A549 (cell line): ENCODE measurements around the gene OPCML. TPM values are rescaled to one million over a fixed set of nuclear protein-coding genes. Genes with fewer than 3 reads are reported as not detected.

Source experiments
- ATAC-seq, 2 experiments: fragments of 200-7000 bp in 1 of 2; fragments of >200 bp in 1 of 2; cut with Nextera tagmentation in 1 of 2; cut with Tn5 transposase in 1 of 2; 3 replicates each; pipeline versions ENCODE4 v1.8.0 to v1.9.1; 2018 to 2020; ENCODE audit warnings: mild to moderate bottlenecking in 1 of 2, moderate library complexity in 1 of 2
- CTCF ChIA-PET: fragments of 300-600 bp; sonication (Branson Sonifier 250); formaldehyde crosslinking; extraction: SDS; loops from one replicate; lab custom pipeline; 2021; ENCODE audit warnings: antibody characterized with exemption, inconsistent platforms; lab: Yijun Ruan, JAX
- POLR2A ChIA-PET: fragments of 350-600 bp; formaldehyde crosslinking; extraction: SDS; loops from one replicate; lab custom pipeline; 2021; ENCODE audit warnings: antibody characterized with exemption, inconsistent platforms; lab: Yijun Ruan, JAX
- DNase-seq, 2 experiments: peaks; one replicate each; pipeline versions ENCODE4 v3.0.0 to v3.0.0-alpha.2; 2011 to 2016; ENCODE audit warnings: low read depth in 1 of 2, low spot score in 1 of 2
- FAIRE-seq: peaks from 2 replicates; lab custom pipeline; 2011; peaks lifted over from hg19 to GRCh38; lab: Jason Lieb, UNC
- H3K27ac ChIP-seq, 2 experiments: fragments of >200 bp; sonication (Bioruptor Twin); formaldehyde crosslinking; 3 replicates each; pipeline ENCODE4 v1.5.1; 2016 to 2017
- H3K4me1 ChIP-seq: fragments of >200 bp; sonication (Bioruptor Twin); formaldehyde crosslinking; 3 replicates; pipeline ENCODE4 v1.6.1; 2016
- H3K4me2 ChIP-seq: fragments of >200 bp; sonication (Bioruptor Twin); formaldehyde crosslinking; 3 replicates; pipeline ENCODE4 v1.6.1; 2016
- H3K4me3 ChIP-seq: fragments of >200 bp; sonication (Bioruptor Twin); formaldehyde crosslinking; 3 replicates; pipeline ENCODE4 v1.5.1; 2016
- H3K9me3 ChIP-seq: fragments of >200 bp; sonication (Bioruptor Twin); formaldehyde crosslinking; 3 replicates; pipeline ENCODE4 v1.6.1; 2016
- CBX2 ChIP-seq: fragments of 200-600 bp; sonication (generic); IDR thresholded peaks from 2 replicates; pipeline ENCODE4 v1.6.1; 2016; ENCODE audit warnings: low read depth, mild to moderate bottlenecking, borderline replicate concordance
- CHD2 ChIP-seq: fragments of 150-350 bp; IDR thresholded peaks from 2 replicates; pipeline ENCODE4 v1.6.1; 2014; ENCODE audit warnings: low read length; ENCODE audit not compliant: partially characterized antibody
- CHD4 ChIP-seq: fragments of 200-600 bp; sonication (generic); IDR thresholded peaks from 2 replicates; pipeline ENCODE4 v1.6.1; 2016; ENCODE audit warnings: antibody characterized with exemption, mild to moderate bottlenecking, borderline replicate concordance
- EHF ChIP-seq: fragments of 250-450 bp; sonication (Bioruptor Pico); IDR thresholded peaks from 2 replicates; pipeline ENCODE4 v1.5.0; 2020; ENCODE audit warnings: mild to moderate bottlenecking
- EP300 ChIP-seq, 2 experiments: fragments of >200 bp; sonication (Bioruptor Twin); formaldehyde crosslinking; IDR thresholded peaks; 2 replicates in 1 of 2; 3 replicates in 1 of 2; pipeline ENCODE4 v1.6.1; 2016 to 2017
- ESRRA ChIP-seq: fragments of 150-350 bp; IDR thresholded peaks from 2 replicates; pipeline ENCODE4 v1.6.1; 2014; ENCODE audit warnings: mild to moderate bottlenecking, low read length, borderline replicate concordance
- FOSL2 ChIP-seq, 2 experiments: fragments of 450-650 bp in 1 of 2; fragments of >200 bp in 1 of 2; sonication (Bioruptor Twin) in 1 of 2; formaldehyde crosslinking; IDR thresholded peaks; 2 replicates each; pipeline versions ENCODE4 v1.5.0 to v1.6.1; 2016 to 2020; ENCODE audit warnings: mild to moderate bottlenecking in 1 of 2, moderate library complexity in 1 of 2
- HOXA7 ChIP-seq: fragments of 250-450 bp; sonication (Bioruptor Pico); IDR thresholded peaks from 2 replicates; pipeline ENCODE4 v1.5.0; 2020; ENCODE audit warnings: mild to moderate bottlenecking, moderate library complexity
- HOXB5 ChIP-seq: fragments of 250-450 bp; sonication (Bioruptor Pico); IDR thresholded peaks from 2 replicates; pipeline ENCODE4 v1.5.0; 2020; ENCODE audit warnings: mild to moderate bottlenecking, moderate library complexity
- KDM1A ChIP-seq: fragments of 200-600 bp; sonication (generic); IDR thresholded peaks from 2 replicates; pipeline ENCODE4 v1.6.1; 2016; ENCODE audit warnings: low read depth, mild to moderate bottlenecking
- MAZ ChIP-seq: fragments of 150-350 bp; IDR thresholded peaks from 2 replicates; pipeline ENCODE4 v1.6.1; 2014; ENCODE audit warnings: antibody characterized with exemption, low read depth, low read length, borderline replicate concordance
- NPAS2 ChIP-seq: fragments of 250-450 bp; sonication (Bioruptor Pico); IDR thresholded peaks from 2 replicates; pipeline ENCODE4 v1.8.0; 2022; ENCODE audit warnings: mild to moderate bottlenecking, moderate library complexity, borderline replicate concordance
- PHF8 ChIP-seq: fragments of 200-600 bp; sonication (generic); IDR thresholded peaks from 2 replicates; pipeline ENCODE4 v1.6.1; 2016; ENCODE audit warnings: low read depth, mild to moderate bottlenecking, antibody characterized with exemption, moderate library complexity, borderline replicate concordance
- POLR2AphosphoS2 ChIP-seq: conservative IDR thresholded peaks from 2 replicates; pipeline ENCODE4 v1.6.1; 2012; ENCODE audit warnings: low read length, improper control_type of control experiment, inconsistent platforms
- RFX5 ChIP-seq: fragments of 450-650 bp; IDR thresholded peaks from 2 replicates; pipeline ENCODE4 v1.7.1; 2014; ENCODE audit warnings: antibody characterized with exemption, mild to moderate bottlenecking, moderate library complexity
- SMC3 ChIP-seq: fragments of >200 bp; sonication (Bioruptor Twin); formaldehyde crosslinking; IDR thresholded peaks from 3 replicates; pipeline ENCODE4 v1.6.1; 2018; ENCODE audit warnings: inconsistent platforms
- ZC3H11A ChIP-seq: fragments of 450-650 bp; IDR thresholded peaks from 2 replicates; pipeline ENCODE4 v1.6.1; 2014; ENCODE audit warnings: antibody characterized with exemption, mild to moderate bottlenecking
- ZFP36 ChIP-seq: fragments of 450-650 bp; IDR thresholded peaks from 2 replicates; pipeline ENCODE4 v1.6.1; 2014; ENCODE audit warnings: borderline replicate concordance; ENCODE audit not compliant: partially characterized antibody
- ZNF302 ChIP-seq: fragments of 250-450 bp; sonication (Bioruptor Pico); IDR thresholded peaks from 2 replicates; pipeline ENCODE4 v1.9.0; 2021; ENCODE audit warnings: inconsistent platforms, mild to moderate bottlenecking, moderate library complexity
- ZSCAN20 ChIP-seq: fragments of 250-450 bp; sonication (Bioruptor Pico); IDR thresholded peaks from 2 replicates; pipeline ENCODE4 v1.8.0; 2022; ENCODE audit warnings: mild to moderate bottlenecking, moderate library complexity
- WGBS: methylation state at CpG from one replicate; pipeline ENCODE4 v1.1.6; 2017; ENCODE audit errors: missing lambda C conversion rate; 5-methylcytosine and 5-hydroxymethylcytosine counted together
- polyA plus RNA-seq, 4 experiments: library from polyadenylated mRNA; depleted of rRNA in 3 of 4; stranded (reverse); fragments of >200 nt; fragmentation: RNase III in 1 of 4; extraction: RNeasy Plus Mini Kit Qiagen cat#74134 plus additional on column Dnase treatment in 1 of 4; gene quantifications; 2 replicates in 3 of 4; 3 replicates in 1 of 4; pipeline ENCODE4 v1.2.3, GENCODE V29; 2011 to 2017
- TF ChIP-seq, protein P1 (sequence below): fragments of 150-350 bp; IDR thresholded peaks from 2 replicates; pipeline ENCODE4 v1.6.1; 2014; ENCODE audit warnings: low read depth, mild to moderate bottlenecking, low read length
- TF ChIP-seq, protein P2 (sequence below): IDR thresholded peaks from 2 replicates; pipeline ENCODE4 v1.6.1; 2012
- TF ChIP-seq, protein P3 (sequence below): IDR thresholded peaks from 2 replicates; pipeline ENCODE4 v1.6.1; 2012
- TF ChIP-seq, protein P4 (sequence below): fragments of 250-450 bp; sonication (Bioruptor Pico); IDR thresholded peaks from 2 replicates; pipeline ENCODE4 v1.5.0; 2020; ENCODE audit warnings: low read depth, mild to moderate bottlenecking, moderate library complexity

Gene OPCML
- polyA plus RNA-seq, 2 of the 4 experiments (the other 2 are of a cell fraction), result not detected

DNA sequence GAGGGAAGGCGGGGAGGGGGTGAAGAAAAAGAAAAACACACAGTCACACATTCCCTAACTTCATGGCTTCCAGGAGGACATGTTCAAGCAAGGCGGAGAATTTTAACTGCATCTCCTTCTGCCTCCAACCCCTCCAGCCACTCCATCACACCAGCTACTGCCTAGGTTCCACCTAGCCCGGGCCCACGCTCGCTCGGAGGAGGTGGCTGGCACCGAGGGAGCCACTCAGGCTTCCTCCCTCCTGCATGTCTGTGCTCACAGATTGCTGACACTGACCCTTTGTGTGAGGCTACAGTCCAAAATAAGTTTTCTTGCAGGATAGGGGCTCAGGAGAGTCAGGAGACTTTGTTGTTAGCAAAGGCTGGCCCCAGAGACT, 9.4 kb upstream of the OPCML start:
- ATAC-seq, result no peak
- POLR2A ChIA-PET, result no interaction called here
- CTCF ChIA-PET, result interaction anchor here (0.6 to 1.7 kb wide), 2 partner anchors 9 to 10 kb away, joined by 3 read pairs; no protein-coding TSS in a partner anchor
- H3K4me1 ChIP-seq, result no peaks in the 10 kb centered on the region
- no peak overlapping the region for H3K27ac ChIP-seq
- H3K9me3 ChIP-seq, result no peaks in the 10 kb centered on the region
- TF ChIP-seq ZNF302 (CRISPR knock-in tag) (no peak), POLR2AphosphoS2 (no peak)
- TF ChIP-seq, all 56 proteins: peak for 0
- 4% methylated on average over 4 of the region's 7 CpGs for WGBS
- no peak overlapping the region for H3K4me2 ChIP-seq
- H3K4me3 ChIP-seq, result no peak overlapping the region
- no peak for FAIRE-seq
- no peak for DNase-seq

DNA sequence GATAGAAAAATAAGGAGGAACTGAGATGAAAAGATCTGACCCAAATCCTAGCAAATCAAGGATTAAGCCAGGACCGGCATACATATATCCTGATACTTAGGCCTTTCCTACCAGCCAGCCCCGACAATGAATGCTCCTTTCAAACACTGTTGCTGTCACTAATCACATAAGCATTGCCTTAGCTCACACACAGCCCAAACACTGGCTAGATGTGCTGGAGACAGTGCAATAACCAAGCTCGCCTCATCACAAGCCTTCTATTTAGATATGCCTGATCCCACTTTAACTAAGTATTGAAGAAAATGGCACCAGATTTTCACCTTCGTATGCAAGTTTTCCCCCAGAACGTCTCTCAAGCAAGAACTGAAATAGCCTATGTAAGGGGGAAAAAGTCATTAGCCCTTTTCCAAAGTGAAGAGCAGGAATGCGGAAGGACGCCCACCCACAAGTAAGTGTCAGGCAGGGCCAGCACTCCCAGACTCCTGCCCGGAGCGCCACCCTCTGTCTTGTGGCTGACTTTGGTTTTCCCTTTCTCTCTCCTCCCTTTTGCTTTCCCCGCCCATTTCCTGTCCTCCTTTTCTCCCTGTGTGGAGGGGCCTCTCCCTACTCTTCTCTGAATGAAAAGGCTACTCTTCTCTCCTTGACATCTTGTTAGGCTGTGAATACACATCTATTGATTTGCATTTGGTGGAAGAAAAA, 8.9 kb upstream of the OPCML start:
- Histone ChIP-seq H3K4me1 (no peaks in the 10 kb centered on the region), H3K27ac (no peak overlapping the region), H3K4me3 (no peak overlapping the region), H3K9me3 (no peaks in the 10 kb centered on the region), H3K4me2 (no peak overlapping the region)
- DNase-seq (no peak), FAIRE-seq (no peak), ATAC-seq (no peak)
- TF ChIP-seq ZNF302 (CRISPR knock-in tag), result no peak
- no peak for TF ChIP-seq POLR2AphosphoS2
- TF ChIP-seq PHF8, result no peak
- no peak for TF ChIP-seq ESRRA
- 29% methylated on average over 10 of the region's 10 CpGs for WGBS
- ChIA-PET POLR2A (no interaction called here), CTCF (interaction anchor here (1.7 kb wide), 1 partner anchor 10 kb away, joined by 3 read pairs; no protein-coding TSS in a partner anchor)

DNA sequence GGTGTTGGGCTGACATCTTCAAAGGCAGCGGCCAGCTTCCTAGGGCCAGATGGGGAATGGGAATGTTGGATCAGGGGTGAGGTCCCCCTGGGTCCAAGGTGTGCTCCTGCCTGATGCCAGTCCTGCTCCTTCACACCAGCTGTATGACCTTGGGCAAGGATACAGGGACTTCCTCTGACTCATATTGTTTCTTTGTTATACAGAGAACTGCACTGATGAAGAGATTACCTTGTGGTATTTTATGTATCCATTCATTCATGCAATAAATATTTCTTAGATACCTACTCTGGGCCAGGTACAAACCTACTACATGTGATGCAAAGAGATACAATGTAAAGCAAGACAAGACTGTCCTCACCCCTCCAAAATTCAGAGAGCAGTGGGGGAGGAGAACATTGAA, 3.9 kb upstream of the OPCML start:
- Histone ChIP-seq H3K4me2 (no peak overlapping the region), H3K9me3 (no peaks in the 10 kb centered on the region)
- FAIRE-seq, result no peak
- WGBS, result 0% methylated on average over 1 of the region's 1 CpG
- CTCF ChIA-PET, result no interaction called here
- TF ChIP-seq CHD2 (no peak), CHD4 (no peak), CBX2 (no peak), ZC3H11A (no peak), ZFP36 (no peak), NPAS2 (CRISPR knock-in tag) (no peak), EHF (CRISPR knock-in tag) (no peak)
- TF ChIP-seq, protein P1, sequence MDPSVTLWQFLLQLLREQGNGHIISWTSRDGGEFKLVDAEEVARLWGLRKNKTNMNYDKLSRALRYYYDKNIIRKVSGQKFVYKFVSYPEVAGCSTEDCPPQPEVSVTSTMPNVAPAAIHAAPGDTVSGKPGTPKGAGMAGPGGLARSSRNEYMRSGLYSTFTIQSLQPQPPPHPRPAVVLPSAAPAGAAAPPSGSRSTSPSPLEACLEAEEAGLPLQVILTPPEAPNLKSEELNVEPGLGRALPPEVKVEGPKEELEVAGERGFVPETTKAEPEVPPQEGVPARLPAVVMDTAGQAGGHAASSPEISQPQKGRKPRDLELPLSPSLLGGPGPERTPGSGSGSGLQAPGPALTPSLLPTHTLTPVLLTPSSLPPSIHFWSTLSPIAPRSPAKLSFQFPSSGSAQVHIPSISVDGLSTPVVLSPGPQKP, result no peak
- TF ChIP-seq, protein P2, sequence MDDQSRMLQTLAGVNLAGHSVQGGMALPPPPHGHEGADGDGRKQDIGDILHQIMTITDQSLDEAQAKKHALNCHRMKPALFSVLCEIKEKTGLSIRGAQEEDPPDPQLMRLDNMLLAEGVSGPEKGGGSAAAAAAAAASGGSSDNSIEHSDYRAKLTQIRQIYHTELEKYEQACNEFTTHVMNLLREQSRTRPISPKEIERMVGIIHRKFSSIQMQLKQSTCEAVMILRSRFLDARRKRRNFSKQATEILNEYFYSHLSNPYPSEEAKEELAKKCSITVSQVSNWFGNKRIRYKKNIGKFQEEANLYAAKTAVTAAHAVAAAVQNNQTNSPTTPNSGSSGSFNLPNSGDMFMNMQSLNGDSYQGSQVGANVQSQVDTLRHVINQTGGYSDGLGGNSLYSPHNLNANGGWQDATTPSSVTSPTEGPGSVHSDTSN, result no peak
- TF ChIP-seq, all 56 proteins: peak for 0
- H3K27ac ChIP-seq, result no peak overlapping the region
- DNase-seq (no peak), ATAC-seq (no peak)
- H3K4me3 ChIP-seq, result no peak overlapping the region
- POLR2A ChIA-PET, result no interaction called here
- no peaks in the 10 kb centered on the region for H3K4me1 ChIP-seq

DNA sequence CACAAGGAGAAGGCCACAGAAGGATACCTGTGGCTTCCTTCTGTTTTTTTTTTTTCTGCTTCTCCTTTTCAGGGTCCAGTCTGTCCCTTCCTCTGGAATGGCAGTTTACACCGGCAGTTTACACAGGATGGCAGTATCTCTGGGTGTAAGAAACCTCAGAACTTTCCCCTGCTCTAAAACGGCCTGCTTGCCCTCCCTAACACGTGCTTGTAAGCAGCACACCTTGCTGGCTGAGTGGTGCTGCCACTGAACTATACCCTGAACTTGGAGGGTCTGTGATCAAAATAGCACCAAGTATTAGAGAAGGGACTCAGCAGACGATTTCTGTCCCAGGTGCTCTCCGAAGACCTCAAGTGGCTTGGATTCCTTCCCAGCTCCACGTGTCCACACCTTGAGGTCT, 904 bp upstream of the OPCML start:
- DNase-seq (no peak), ATAC-seq (no peak), FAIRE-seq (no peak)
- Histone ChIP-seq H3K27ac (no peak overlapping the region), H3K4me2 (no peak overlapping the region), H3K4me1 (no peaks in the 10 kb centered on the region), H3K4me3 (no peak overlapping the region), H3K9me3 (no peaks in the 10 kb centered on the region)
- ChIA-PET POLR2A (no interaction called here), CTCF (no interaction called here)
- 0% methylated on average over 6 of the region's 6 CpGs for WGBS
- TF ChIP-seq FOSL2 (IDR thresholded peaks at IDR 0.05) (no peak), FOSL2 (CRISPR knock-in tag; IDR thresholded peaks at IDR 0.05) (no peak), HOXA7 (CRISPR knock-in tag) (no peak), RFX5 (no peak), ZSCAN20 (CRISPR knock-in tag) (no peak), CBX2 (no peak), KDM1A (no peak), ZFP36 (no peak), HOXB5 (no peak), EP300 (IDR thresholded peaks at IDR 0.05) (no peak), MAZ (no peak), SMC3 (no peak), ZNF302 (CRISPR knock-in tag) (no peak)
- TF ChIP-seq, protein P3, sequence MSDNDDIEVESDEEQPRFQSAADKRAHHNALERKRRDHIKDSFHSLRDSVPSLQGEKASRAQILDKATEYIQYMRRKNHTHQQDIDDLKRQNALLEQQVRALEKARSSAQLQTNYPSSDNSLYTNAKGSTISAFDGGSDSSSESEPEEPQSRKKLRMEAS, result no peak
- TF ChIP-seq, protein P4, sequence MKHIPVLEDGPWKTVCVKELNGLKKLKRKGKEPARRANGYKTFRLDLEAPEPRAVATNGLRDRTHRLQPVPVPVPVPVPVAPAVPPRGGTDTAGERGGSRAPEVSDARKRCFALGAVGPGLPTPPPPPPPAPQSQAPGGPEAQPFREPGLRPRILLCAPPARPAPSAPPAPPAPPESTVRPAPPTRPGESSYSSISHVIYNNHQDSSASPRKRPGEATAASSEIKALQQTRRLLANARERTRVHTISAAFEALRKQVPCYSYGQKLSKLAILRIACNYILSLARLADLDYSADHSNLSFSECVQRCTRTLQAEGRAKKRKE (CRISPR knock-in tag), result no peak
